ENCODE measurements around the gene CHRM1.

DNA sequence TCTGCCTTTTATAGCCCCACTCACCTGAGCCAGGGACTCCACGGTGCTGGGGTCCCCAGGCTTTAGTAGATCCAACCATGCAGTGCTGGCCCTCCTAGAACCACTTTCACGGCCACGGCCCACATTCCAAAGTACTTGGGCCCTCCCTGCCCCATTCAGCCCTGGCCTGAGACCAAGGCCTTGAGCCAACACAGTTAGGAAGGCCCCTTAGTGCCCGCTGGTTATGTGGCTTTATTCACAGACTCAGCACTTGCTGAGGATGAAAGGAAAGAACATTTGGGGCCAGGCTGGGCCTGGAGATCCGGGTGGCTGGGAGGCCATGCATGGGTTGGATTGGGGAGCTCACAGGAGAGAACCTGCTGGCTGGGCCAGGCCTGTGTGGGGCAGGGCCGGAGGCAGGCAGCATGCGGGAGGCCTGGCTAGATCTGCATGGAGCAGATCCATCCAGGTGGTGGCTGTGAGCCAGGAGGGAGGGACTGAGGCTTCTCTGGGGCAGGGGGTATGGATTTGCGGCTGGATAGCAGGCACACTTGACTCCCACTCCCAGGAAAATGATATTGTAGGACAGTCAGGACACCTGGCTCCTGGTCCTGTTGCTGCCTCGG, 12.6 kb downstream of the CHRM1 start:
- TF ChIP-seq, protein P1, sequence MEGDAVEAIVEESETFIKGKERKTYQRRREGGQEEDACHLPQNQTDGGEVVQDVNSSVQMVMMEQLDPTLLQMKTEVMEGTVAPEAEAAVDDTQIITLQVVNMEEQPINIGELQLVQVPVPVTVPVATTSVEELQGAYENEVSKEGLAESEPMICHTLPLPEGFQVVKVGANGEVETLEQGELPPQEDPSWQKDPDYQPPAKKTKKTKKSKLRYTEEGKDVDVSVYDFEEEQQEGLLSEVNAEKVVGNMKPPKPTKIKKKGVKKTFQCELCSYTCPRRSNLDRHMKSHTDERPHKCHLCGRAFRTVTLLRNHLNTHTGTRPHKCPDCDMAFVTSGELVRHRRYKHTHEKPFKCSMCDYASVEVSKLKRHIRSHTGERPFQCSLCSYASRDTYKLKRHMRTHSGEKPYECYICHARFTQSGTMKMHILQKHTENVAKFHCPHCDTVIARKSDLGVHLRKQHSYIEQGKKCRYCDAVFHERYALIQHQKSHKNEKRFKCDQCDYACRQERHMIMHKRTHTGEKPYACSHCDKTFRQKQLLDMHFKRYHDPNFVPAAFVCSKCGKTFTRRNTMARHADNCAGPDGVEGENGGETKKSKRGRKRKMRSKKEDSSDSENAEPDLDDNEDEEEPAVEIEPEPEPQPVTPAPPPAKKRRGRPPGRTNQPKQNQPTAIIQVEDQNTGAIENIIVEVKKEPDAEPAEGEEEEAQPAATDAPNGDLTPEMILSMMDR (IDR thresholded peaks at IDR 0.05): no peak
- TF ChIP-seq POLR2A (IDR thresholded peaks at IDR 0.05): peak in 1 of 2 donors; percentile 24

Measured in thyroid gland (tissue), 4 donors.